ENCODE results near the gene SMIM30.

SMIM30 gene

DNA sequence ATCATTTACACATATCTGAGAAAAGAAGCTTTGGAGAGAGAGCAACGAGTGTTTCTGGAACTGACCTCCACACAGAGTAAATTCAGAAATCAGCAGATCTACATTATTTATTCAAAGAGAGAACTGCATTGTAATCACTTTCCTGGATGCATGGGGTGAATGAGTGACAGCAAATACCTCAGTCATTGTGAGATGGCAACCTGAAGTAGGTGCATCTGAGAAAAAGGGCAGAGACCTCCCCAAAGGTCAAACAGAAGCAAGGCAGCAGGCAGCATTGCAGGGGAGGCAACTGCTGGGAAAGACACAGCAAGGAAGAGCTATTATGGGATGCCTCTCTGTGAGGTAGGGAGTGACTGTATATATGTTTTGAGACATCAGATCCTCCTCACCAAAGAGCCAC lies 26.5 kb upstream of the SMIM30 start:
- Histone ChIP-seq H3K36me3 (replicated peaks; ENCODE audit: insufficient read depth, low read length) (no peaks in the 10 kb centered on the region), H3K4me3 (ENCODE audit: low read length) (no peak overlapping the region), H3K27ac (ENCODE audit: low read length) (no peak overlapping the region), H3K9me2 (replicated peaks; ENCODE audit: insufficient read depth, low read length) (no peaks in the 10 kb centered on the region), H3K9ac (ENCODE audit: low read length) (no peak overlapping the region), H3K79me2 (ENCODE audit: low read length) (no peaks in the 10 kb centered on the region), H3K27me3 (replicated peaks; ENCODE audit: insufficient read depth, low read length) (no peaks in the 10 kb centered on the region), H2AFZ (ENCODE audit: low read length) (no peak overlapping the region), H3K4me1 (ENCODE audit: low read length) (peaks cover 11% of the 10 kb centered on the region; the same call in 1 of the 2 replicates), H3K4me2 (ENCODE audit: low read depth, low read length) (no peak overlapping the region), H4K20me1 (ENCODE audit: insufficient read depth, low read length) (no peaks in the 10 kb centered on the region), H3F3A (ENCODE audit: insufficient read depth, low read length) (no peaks in the 10 kb centered on the region), H3K9me3 (replicated peaks; ENCODE audit: insufficient read depth, low read length) (no peaks in the 10 kb centered on the region)
- no peak for DNase-seq
- no peak for TF ChIP-seq EZH2 (optimal IDR thresholded peaks at IDR 0.05; ENCODE audit: low read depth, low read length)
- no peak for TF ChIP-seq EZH2phosphoT487 (IDR thresholded peaks at IDR 0.05; ENCODE audit: low read length)
- TF ChIP-seq, protein P1, sequence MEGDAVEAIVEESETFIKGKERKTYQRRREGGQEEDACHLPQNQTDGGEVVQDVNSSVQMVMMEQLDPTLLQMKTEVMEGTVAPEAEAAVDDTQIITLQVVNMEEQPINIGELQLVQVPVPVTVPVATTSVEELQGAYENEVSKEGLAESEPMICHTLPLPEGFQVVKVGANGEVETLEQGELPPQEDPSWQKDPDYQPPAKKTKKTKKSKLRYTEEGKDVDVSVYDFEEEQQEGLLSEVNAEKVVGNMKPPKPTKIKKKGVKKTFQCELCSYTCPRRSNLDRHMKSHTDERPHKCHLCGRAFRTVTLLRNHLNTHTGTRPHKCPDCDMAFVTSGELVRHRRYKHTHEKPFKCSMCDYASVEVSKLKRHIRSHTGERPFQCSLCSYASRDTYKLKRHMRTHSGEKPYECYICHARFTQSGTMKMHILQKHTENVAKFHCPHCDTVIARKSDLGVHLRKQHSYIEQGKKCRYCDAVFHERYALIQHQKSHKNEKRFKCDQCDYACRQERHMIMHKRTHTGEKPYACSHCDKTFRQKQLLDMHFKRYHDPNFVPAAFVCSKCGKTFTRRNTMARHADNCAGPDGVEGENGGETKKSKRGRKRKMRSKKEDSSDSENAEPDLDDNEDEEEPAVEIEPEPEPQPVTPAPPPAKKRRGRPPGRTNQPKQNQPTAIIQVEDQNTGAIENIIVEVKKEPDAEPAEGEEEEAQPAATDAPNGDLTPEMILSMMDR (IDR thresholded peaks at IDR 0.05; ENCODE audit: low read length): no peak

DNA sequence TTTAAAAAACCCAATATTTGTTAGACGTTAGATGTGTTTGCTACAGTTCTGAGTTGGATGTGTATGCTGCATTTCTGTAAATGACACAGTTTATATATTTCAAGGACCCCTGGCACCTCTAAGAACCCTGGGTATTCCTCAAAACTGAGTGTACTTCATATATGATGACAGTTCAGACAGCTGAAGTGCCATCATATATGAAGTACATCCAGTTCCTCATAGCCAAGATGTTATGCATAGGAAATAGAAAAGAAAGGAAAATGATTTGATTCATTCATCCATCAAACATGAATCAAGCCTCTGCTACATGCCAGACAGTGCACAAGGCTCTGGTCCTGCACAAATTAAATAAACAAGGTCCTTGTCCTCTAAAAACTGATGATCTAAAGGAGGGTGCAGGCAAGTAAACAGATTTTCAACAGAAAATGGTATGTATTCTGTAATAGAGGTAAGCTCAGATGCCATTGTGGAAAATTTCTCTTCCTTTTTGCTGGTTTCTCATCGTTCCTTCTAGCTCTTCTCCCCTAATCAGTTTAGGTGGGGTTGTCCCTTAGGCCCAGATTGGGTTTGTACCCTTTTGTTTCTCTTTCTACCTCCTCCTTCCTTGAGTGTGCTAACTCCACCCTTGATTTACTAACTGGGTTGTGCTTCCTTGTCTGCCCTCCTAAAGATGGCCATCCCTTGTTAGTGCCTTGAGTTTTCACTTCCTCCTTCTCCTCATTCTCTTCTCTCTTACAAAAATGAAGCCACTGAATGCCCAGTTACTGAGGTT lies 25.3 kb upstream of the SMIM30 start:
- TF ChIP-seq EZH2phosphoT487 (IDR thresholded peaks at IDR 0.05; ENCODE audit: low read length): no peak
- TF ChIP-seq, protein P1 (IDR thresholded peaks at IDR 0.05; ENCODE audit: low read length): no peak
- no peak for TF ChIP-seq EZH2 (optimal IDR thresholded peaks at IDR 0.05; ENCODE audit: low read depth, low read length)
- no peak overlapping the region for H3K4me3 ChIP-seq (ENCODE audit: low read length)
- H3K27me3 ChIP-seq (replicated peaks; ENCODE audit: insufficient read depth, low read length): no peaks in the 10 kb centered on the region
- H3K9me3 ChIP-seq (replicated peaks; ENCODE audit: insufficient read depth, low read length): no peaks in the 10 kb centered on the region
- no peaks in the 10 kb centered on the region for H4K20me1 ChIP-seq (ENCODE audit: insufficient read depth, low read length)
- H3K4me2 ChIP-seq (ENCODE audit: low read depth, low read length): no peak overlapping the region; the same call in 1 of the 2 replicates
- H3K9ac ChIP-seq (ENCODE audit: low read length): no peak overlapping the region
- H3K4me1 ChIP-seq (ENCODE audit: low read length): peaks cover 11% of the 10 kb centered on the region; the same call in 1 of the 2 replicates
- H3K79me2 ChIP-seq (ENCODE audit: low read length): no peaks in the 10 kb centered on the region
- no peaks in the 10 kb centered on the region for H3F3A ChIP-seq (ENCODE audit: insufficient read depth, low read length)
- no peaks in the 10 kb centered on the region for H3K9me2 ChIP-seq (replicated peaks; ENCODE audit: insufficient read depth, low read length)
- H3K27ac ChIP-seq (ENCODE audit: low read length): no peak overlapping the region; the same call in 1 of the 2 replicates
- H2AFZ ChIP-seq (ENCODE audit: low read length): 0 out of 2 replicates have a peak overlapping the region, but pooled peaks have one; percentile 13
- peak; percentile 12 for DNase-seq
- H3K36me3 ChIP-seq (replicated peaks; ENCODE audit: insufficient read depth, low read length): no peaks in the 10 kb centered on the region

DNA sequence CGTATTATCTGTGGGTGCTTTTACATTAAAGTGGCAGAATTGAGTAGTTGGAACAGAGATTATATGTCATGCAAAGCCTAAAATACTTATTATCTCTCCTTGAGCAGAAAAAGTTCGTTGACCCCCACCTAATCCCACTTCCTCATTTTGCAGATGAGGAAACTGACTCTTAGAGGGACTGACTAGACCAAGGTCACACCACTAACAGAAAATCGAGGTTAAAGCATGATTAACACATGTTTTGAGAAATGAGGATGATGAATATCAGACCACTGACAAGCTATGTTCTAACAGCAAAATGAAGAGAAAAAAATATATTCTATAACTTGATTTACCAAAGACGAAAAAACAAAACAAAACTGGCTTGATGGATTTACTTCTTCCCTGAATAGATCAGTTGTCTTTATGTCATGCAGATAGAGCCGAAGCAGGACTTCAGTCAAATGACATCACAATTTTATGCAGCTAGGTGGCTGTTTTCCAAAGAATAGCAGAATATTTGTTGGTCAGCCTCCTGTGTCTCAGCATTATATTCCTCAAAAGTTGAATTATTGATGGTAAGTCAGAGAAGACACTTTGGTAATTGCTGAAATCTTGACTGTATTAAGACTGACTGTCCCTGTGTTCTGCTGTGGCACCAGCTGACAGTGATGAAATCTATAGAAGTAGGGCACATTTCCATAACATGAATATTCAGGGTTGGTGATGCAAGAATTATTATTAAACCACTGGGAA lies 24.2 kb upstream of the SMIM30 start:
- Histone ChIP-seq H3K4me3 (ENCODE audit: low read length) (no peak overlapping the region), H3K9ac (ENCODE audit: low read length) (no peak overlapping the region), H3K27ac (ENCODE audit: low read length) (no peak overlapping the region), H3K4me2 (ENCODE audit: low read depth, low read length) (no peak overlapping the region), H3K9me2 (replicated peaks; ENCODE audit: insufficient read depth, low read length) (no peaks in the 10 kb centered on the region), H3K27me3 (replicated peaks; ENCODE audit: insufficient read depth, low read length) (no peaks in the 10 kb centered on the region), H3K9me3 (replicated peaks; ENCODE audit: insufficient read depth, low read length) (no peaks in the 10 kb centered on the region), H2AFZ (ENCODE audit: low read length) (no peak overlapping the region), H3K36me3 (replicated peaks; ENCODE audit: insufficient read depth, low read length) (no peaks in the 10 kb centered on the region), H3K79me2 (ENCODE audit: low read length) (no peaks in the 10 kb centered on the region), H4K20me1 (ENCODE audit: insufficient read depth, low read length) (no peaks in the 10 kb centered on the region), H3F3A (ENCODE audit: insufficient read depth, low read length) (no peaks in the 10 kb centered on the region), H3K4me1 (ENCODE audit: low read length) (peaks cover 11% of the 10 kb centered on the region; the same call in 1 of the 2 replicates)
- peak; percentile 16 for DNase-seq
- TF ChIP-seq, protein P1 (IDR thresholded peaks at IDR 0.05; ENCODE audit: low read length): no peak
- TF ChIP-seq EZH2 (optimal IDR thresholded peaks at IDR 0.05; ENCODE audit: low read depth, low read length) (no peak), EZH2phosphoT487 (IDR thresholded peaks at IDR 0.05; ENCODE audit: low read length) (no peak)
